Sigmoid colon (tissue), 7 donors: ENCODE results near the gene SF3A1. TPM values are rescaled to one million over a fixed set of nuclear protein-coding genes. Genes with fewer than 3 reads are reported as not detected.
"Not testable (repeated sequence)": the region's sequence is repeated elsewhere in the genome, so short reads cannot be mapped to it uniquely, and the experiment has no call there.

Experiments
- DNase-seq: peaks from one replicate; pipeline ENCODE4 v3.0.0-alpha.2; 2019
- H3K27ac ChIP-seq, 4 donors: fragments of 200-600 bp; sonication (generic); one replicate each; pipeline ENCODE4 v1.5.1; 2016 to 2019; ENCODE audit warnings: mild to moderate bottlenecking in 1 of 4
- H3K27me3 ChIP-seq, 3 donors: fragments of 200-600 bp; sonication (generic); one replicate each; pipeline ENCODE4 v1.5.1; 2019; ENCODE audit warnings: mild to moderate bottlenecking in 1 of 3
- H3K36me3 ChIP-seq, 4 donors: fragments of 200-600 bp; sonication (generic); one replicate each; pipeline ENCODE4 v1.5.1; 2016 to 2019
- H3K4me1 ChIP-seq, 4 donors: fragments of 200-600 bp; sonication (generic); one replicate each; pipeline ENCODE4 v1.5.1; 2017 to 2019
- H3K4me3 ChIP-seq, 4 donors: fragments of 200-600 bp; sonication (generic); one replicate each; pipeline ENCODE4 v1.5.1; 2017 to 2019; ENCODE audit warnings: mild to moderate bottlenecking in 2 of 4, moderate library complexity in 1 of 4
- H3K9me3 ChIP-seq, 4 donors: fragments of 200-600 bp in 3 of 4; sonication (generic) in 3 of 4; one replicate each; pipeline versions ENCODE4 v1.5.1 to v1.6.1; 2013 to 2019
- EP300 ChIP-seq, 4 donors: sonication (generic); formaldehyde crosslinking; IDR thresholded peaks; one replicate each; pipeline ENCODE4 v1.6.1; 2017; ENCODE audit warnings: antibody characterized with exemption in 4 of 4
- POLR2A ChIP-seq, 2 donors: fragments of 450-650 bp; IDR thresholded peaks; one replicate each; pipeline ENCODE4 v1.6.1; 2016; ENCODE audit warnings: antibody characterized with exemption in 2 of 2, mild to moderate bottlenecking in 2 of 2, moderate library complexity in 2 of 2
- POLR2AphosphoS5 ChIP-seq, 4 donors: sonication (generic); formaldehyde crosslinking; IDR thresholded peaks; one replicate each; pipeline ENCODE4 v1.6.1; 2017; ENCODE audit warnings: antibody characterized with exemption in 4 of 4
- WGBS, 2 donors: extraction: QIAGEN DNeasy Blood & Tissue Kit; methylation state at CpG; one replicate each; pipeline ENCODE4 v1.1.7; 2013; 5-methylcytosine and 5-hydroxymethylcytosine counted together
- intact Hi-C: fragments of 100-400 bp; cut with DNase I; formaldehyde crosslinking; loops from one replicate; pipeline ENCODE4 v1.15.1; 2023
- polyA plus RNA-seq, 3 donors: library from polyadenylated mRNA; stranded (reverse); fragments of 200-250 nt; gene quantifications; one replicate each; pipeline ENCODE4 v1.2.3, GENCODE V29; 2013
- total RNA-seq, 4 donors: library from RNA; depleted of rRNA; stranded (reverse); fragments of >200 nt; gene quantifications; one replicate each; pipeline ENCODE4 v1.1.0, GENCODE V29; 2016
- TF ChIP-seq, protein P1 (sequence below), 4 experiments: fragments of 450-650 bp in 3 of 4; fragments of 200-600 bp in 1 of 4; IDR thresholded peaks; one replicate each; pipeline ENCODE4 v1.5.1; 2016 to 2019; ENCODE audit warnings: antibody characterized with exemption in 4 of 4, mild to moderate bottlenecking in 3 of 4, moderate library complexity in 2 of 4
- donor health status: healthy with polysubstance abuse.
- donor health status: Bipolar disorder and iron deficiency.
- donor health status: healthy.

Gene SF3A1
- total and polyA plus RNA-seq, 7 donors: 17.4 to 61.5 (median 25.7) TPM

DNA sequence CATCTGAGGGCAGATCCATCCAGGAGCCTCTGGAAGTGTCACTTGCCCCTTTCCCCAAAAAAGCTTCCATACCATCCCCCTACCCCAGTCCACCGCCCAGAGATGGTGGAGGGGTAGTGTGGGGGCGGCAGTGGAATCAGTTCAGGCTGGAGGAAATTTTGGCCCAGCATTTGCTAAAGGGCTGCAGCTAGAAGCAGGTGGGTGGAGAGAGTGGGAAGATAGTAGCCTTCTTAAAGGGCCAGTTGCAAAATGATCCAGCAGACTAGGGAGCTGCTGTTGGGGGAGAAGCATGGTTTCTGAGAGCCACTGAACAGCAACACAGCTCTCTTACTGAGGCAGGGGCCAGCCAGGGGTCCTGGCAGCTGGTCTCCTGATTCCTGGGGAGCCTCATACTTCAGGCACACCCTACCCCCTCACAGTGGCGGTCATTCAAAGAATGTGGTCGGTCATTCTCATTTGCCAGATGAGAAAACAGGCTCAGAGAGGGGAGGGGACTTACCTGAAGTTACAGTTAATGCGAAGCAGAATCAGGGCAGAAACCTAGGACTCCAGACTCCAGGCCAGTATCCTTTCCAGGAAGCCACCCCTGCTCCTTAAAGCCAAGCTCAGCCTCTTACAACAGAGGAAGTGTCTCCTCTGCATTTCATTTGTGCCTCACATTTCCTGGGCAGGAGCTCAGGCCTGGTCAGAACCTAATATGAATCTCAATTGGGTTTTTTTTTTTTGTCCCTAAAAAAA lies 45.5 kb upstream of the SF3A1 start:
- TF ChIP-seq EP300 (IDR thresholded peaks at IDR 0.05) (no peak), POLR2A (IDR thresholded peaks at IDR 0.05) (no peak), POLR2AphosphoS5 (IDR thresholded peaks at IDR 0.05) (no peak)
- TF ChIP-seq, protein P1, sequence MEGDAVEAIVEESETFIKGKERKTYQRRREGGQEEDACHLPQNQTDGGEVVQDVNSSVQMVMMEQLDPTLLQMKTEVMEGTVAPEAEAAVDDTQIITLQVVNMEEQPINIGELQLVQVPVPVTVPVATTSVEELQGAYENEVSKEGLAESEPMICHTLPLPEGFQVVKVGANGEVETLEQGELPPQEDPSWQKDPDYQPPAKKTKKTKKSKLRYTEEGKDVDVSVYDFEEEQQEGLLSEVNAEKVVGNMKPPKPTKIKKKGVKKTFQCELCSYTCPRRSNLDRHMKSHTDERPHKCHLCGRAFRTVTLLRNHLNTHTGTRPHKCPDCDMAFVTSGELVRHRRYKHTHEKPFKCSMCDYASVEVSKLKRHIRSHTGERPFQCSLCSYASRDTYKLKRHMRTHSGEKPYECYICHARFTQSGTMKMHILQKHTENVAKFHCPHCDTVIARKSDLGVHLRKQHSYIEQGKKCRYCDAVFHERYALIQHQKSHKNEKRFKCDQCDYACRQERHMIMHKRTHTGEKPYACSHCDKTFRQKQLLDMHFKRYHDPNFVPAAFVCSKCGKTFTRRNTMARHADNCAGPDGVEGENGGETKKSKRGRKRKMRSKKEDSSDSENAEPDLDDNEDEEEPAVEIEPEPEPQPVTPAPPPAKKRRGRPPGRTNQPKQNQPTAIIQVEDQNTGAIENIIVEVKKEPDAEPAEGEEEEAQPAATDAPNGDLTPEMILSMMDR (IDR thresholded peaks at IDR 0.05): no peak
- Histone ChIP-seq H3K4me1 (peaks cover 0 to 20% (median 13%) of the 10 kb centered on the region in 4 donors), H3K27ac (no peak overlapping the region), H3K36me3 (peaks cover 0 to 9% (median 2%) of the 10 kb centered on the region in 4 donors), H3K4me3 (no peak overlapping the region), H3K9me3 (no peaks in the 10 kb centered on the region), H3K27me3 (no peaks in the 10 kb centered on the region)
- 77 to 80% methylated on average over 5 of the region's 5 CpGs for WGBS, 2 donors
- no peak for DNase-seq
- intact Hi-C loops: no loop called here

DNA sequence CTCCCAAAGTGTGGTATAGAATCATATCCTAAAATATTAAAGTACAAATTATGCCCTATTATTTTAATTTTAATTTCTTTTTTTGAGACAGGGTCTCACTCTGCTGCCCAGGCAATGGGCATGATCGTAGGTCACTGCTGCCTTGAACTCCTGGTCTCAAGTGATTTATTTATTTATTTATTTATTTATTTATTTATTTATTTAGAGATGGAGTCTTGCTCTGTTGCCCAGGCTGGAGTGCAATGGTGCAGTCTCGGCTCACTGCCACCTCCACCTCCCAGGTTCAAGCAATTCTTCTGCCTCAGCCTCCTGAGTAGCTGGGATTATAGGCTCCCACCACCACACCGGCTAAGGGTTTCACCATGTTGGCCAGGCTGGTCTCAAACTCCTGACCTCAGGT lies 44.3 kb upstream of the SF3A1 start:
- DNase-seq, H3K4me3 ChIP-seq: not testable (repeated sequence)
- peaks cover 0 to 31% (median 23%) of the 10 kb centered on the region in 4 donors for H3K4me1 ChIP-seq

DNA sequence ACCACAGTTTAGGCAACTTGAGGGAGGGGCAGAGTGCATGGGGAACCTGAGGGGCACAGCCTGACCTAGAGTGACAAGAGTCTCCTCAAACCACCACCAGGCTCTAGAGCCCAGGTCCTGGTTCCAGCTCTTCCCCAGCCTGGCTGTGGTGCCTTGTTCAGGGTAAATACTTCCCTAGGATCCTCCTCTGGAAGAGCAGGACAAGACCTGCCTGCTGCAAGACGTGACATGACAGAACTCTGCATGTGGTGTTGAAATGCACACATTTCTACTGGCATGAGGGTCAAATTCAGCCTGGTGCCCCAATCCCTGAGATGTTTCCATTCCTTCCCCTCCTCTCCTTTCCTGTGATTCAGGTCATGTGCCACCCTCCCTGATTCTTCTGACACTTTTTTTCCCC lies 43.5 kb upstream of the SF3A1 start:
- intact Hi-C loops: no loop called here
- no peaks in the 10 kb centered on the region for H3K36me3 ChIP-seq
- peaks cover 0 to 32% (median 23%) of the 10 kb centered on the region in 4 donors for H3K4me1 ChIP-seq
- DNase-seq: no peak
- no peak overlapping the region for H3K4me3 ChIP-seq
- TF ChIP-seq POLR2AphosphoS5 (IDR thresholded peaks at IDR 0.05): no peak
- no peak for TF ChIP-seq EP300 (IDR thresholded peaks at IDR 0.05)
- TF ChIP-seq, protein P1 (IDR thresholded peaks at IDR 0.05): no peak
- TF ChIP-seq POLR2A (IDR thresholded peaks at IDR 0.05): no peak
- 81 to 83% methylated on average over 1 of the region's 1 CpG for WGBS, 2 donors
- no peaks in the 10 kb centered on the region for H3K27me3 ChIP-seq
- no peaks in the 10 kb centered on the region for H3K9me3 ChIP-seq
- H3K27ac ChIP-seq: no peak overlapping the region

More for the DNA sequence above, 44.3 kb upstream of the SF3A1 start:
- intact Hi-C loops, H3K27me3 ChIP-seq, H3K9me3 ChIP-seq, H3K27ac ChIP-seq, H3K36me3 ChIP-seq: not testable (repeated sequence)
- WGBS, 2 donors: 95 to 98% methylated on average over 3 of the region's 3 CpGs

DNA sequence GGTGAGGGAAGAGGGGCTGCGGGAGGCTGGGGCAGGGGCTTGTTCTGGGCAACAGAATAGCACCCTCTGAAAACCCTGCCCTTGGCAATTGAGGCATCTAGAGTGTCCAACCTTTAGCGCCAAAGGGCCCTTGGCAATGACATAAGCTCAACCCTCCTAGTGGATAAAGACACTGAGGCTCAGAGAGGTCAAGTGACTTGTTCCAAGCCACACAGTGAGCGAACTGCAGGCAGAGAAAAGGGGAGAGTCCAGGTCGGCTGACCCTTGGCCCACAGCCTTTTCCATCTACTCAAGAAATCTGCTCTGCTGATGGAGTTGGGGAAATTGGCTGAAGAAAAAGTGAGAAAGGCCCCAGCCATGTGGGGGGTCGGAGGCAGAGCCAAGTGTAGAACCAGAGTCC lies 43.0 kb upstream of the SF3A1 start:
- Histone ChIP-seq H3K4me3 (no peak overlapping the region), H3K9me3 (no peaks in the 10 kb centered on the region), H3K36me3 (no peaks in the 10 kb centered on the region), H3K27ac (no peak overlapping the region), H3K27me3 (no peaks in the 10 kb centered on the region), H3K4me1 (peaks cover 0 to 32% (median 23%) of the 10 kb centered on the region in 4 donors)
- 89 to 95% methylated on average over 5 of the region's 5 CpGs for WGBS, 2 donors
- intact Hi-C loops: no loop called here
- DNase-seq: no peak
- TF ChIP-seq POLR2A (IDR thresholded peaks at IDR 0.05) (no peak), POLR2AphosphoS5 (IDR thresholded peaks at IDR 0.05) (no peak), EP300 (IDR thresholded peaks at IDR 0.05) (no peak)
- TF ChIP-seq, protein P1 (IDR thresholded peaks at IDR 0.05): no peak

DNA sequence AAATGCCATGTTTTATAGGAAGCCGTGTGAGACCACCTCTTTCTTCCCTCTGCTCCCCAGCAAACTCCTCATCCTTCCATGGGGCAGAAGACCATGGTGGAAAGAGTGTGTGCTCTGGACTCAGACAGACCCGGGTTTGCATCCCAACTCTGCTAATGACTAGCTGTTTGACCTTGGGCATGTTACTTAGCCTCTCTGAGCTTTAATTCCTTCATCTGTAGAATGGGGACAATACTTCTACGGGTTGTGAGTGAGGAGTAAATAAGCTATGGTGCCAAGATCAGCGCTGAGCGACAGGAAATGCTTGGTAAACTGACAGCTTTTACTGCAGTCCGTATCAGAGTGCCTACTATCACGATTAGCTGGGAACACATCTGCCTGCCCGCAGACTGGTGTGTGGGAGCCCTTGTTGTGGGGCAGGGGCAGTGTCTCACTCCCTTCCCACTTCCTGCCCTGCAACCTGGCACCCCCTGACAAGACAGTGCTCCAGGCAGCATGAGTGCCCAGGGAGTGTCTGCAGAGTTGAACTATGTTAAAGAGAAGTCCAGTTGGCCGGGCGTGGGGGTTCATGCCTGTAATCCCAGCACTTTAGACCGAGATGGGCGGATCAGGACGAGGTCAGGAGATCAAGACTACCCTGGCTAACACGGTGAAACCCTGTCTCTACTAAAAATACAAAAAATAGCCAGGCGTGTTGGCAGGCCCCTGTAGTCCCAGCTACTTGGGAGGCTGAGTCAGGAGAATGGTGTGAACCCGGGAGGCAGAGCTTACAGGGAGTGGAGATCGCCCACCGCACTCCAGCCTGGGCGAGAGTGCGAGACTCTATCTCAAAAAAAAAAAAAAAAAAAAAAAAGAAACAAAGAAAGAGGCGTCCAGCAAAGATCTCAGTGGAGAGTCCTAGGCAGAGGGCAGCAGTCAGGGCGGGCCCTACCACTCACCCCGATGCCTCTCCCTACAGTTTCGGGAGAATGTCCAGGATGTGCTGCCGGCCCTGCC lies 42.3 kb upstream of the SF3A1 start:
- Histone ChIP-seq H3K4me3 (no peak overlapping the region), H3K4me1 (peaks cover 0 to 32% (median 23%) of the 10 kb centered on the region in 4 donors), H3K36me3 (no peaks in the 10 kb centered on the region), H3K9me3 (no peaks in the 10 kb centered on the region), H3K27me3 (no peaks in the 10 kb centered on the region), H3K27ac (no peak overlapping the region)
- TF ChIP-seq POLR2AphosphoS5 (IDR thresholded peaks at IDR 0.05) (no peak), EP300 (IDR thresholded peaks at IDR 0.05) (no peak), POLR2A (IDR thresholded peaks at IDR 0.05) (no peak)
- TF ChIP-seq, protein P1 (IDR thresholded peaks at IDR 0.05): no peak
- WGBS, 2 donors: 52 to 66% methylated on average over 25 of the region's 25 CpGs
- intact Hi-C loops: no loop called here
- DNase-seq: no peak
